ENCODE measurements around the gene LAGE3. TPM values are rescaled to one million over a fixed set of nuclear protein-coding genes. Genes with fewer than 3 reads are reported as not detected.

Gene LAGE3
- total and polyA plus RNA-seq, 2 donors (not counting 3 experiments of a cell fraction or from before 2014, with no cell fraction given): 14.3 to 31.9 TPM

DNA sequence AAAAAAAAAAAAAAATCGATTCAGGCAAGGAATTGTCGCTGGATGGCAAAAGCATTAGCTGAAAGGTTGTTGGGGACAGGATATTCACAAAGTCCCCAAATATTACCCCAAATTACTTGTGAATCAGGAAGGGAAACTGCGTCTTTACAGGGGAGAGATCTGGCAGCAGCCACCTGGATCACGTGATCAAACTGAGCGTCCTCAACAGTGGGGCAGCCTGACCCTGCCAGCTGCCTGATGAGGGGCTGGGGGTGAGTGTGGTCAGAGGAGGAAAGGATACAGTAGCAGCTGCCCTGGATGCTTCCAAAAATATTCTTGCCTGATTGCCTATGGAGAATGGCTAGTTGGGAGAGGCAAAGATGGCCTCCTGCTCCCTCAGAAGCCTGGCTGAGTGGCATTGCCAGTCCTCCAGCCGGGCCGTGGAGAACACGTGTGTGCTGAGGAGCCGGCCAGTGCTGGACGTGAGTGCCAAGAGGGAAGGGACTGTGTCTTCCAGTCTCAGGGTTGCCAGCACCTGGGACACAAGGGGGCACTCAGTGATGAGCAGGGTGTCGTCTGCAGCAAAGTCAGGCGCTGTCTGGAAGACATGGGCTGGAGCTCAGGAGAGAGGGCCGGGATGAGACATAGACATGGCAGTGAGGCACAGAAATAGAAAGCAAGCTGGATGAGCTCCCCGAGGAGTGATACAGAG is 3.0 kb upstream of the LAGE3 start:
- H3K79me2 ChIP-seq (ENCODE audit: control insufficient read depth, insufficient read depth, low read length): peaks cover 10% of the 10 kb centered on the region
- TF ChIP-seq GATA2 (IDR thresholded peaks at IDR 0.05; ENCODE audit: insufficient read depth, insufficient read length, low read depth, low read length) (no peak), POLR2AphosphoS5 (IDR thresholded peaks at IDR 0.05; ENCODE audit: insufficient read depth, low read depth, low read length) (no peak), FOS (IDR thresholded peaks at IDR 0.05; ENCODE audit: borderline replicate concordance, insufficient read depth, low read length) (no peak), POLR2A (IDR thresholded peaks at IDR 0.05; ENCODE audit: low read depth, low read length) (no peak), JUN (IDR thresholded peaks at IDR 0.05; ENCODE audit: borderline replicate concordance, insufficient read depth, insufficient read length, low read depth) (no peak), MYC (IDR thresholded peaks at IDR 0.05; ENCODE audit: low read depth, low read length) (no peak), EZH2 (IDR thresholded peaks at IDR 0.05; ENCODE audit: borderline replicate concordance, low read depth, low read length, severe bottlenecking) (no peak)
- TF ChIP-seq, protein P1, sequence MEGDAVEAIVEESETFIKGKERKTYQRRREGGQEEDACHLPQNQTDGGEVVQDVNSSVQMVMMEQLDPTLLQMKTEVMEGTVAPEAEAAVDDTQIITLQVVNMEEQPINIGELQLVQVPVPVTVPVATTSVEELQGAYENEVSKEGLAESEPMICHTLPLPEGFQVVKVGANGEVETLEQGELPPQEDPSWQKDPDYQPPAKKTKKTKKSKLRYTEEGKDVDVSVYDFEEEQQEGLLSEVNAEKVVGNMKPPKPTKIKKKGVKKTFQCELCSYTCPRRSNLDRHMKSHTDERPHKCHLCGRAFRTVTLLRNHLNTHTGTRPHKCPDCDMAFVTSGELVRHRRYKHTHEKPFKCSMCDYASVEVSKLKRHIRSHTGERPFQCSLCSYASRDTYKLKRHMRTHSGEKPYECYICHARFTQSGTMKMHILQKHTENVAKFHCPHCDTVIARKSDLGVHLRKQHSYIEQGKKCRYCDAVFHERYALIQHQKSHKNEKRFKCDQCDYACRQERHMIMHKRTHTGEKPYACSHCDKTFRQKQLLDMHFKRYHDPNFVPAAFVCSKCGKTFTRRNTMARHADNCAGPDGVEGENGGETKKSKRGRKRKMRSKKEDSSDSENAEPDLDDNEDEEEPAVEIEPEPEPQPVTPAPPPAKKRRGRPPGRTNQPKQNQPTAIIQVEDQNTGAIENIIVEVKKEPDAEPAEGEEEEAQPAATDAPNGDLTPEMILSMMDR (IDR thresholded peaks at IDR 0.05; ENCODE audit: extremely low read depth in 1 of 2, insufficient read depth in 1 of 2, low read depth in 1 of 2, low read length in 2 of 2): no peak
- TF ChIP-seq, protein P2, sequence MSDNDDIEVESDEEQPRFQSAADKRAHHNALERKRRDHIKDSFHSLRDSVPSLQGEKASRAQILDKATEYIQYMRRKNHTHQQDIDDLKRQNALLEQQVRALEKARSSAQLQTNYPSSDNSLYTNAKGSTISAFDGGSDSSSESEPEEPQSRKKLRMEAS (IDR thresholded peaks at IDR 0.05; ENCODE audit: insufficient read depth, insufficient read length): no peak
- intact Hi-C loops (cut with micrococcal nuclease): no loop called here

More for the DNA sequence above, 3.0 kb upstream of the LAGE3 start:
- Histone ChIP-seq H3K9me3 (replicated peaks; ENCODE audit: control insufficient read depth, insufficient read depth, low read length) (no peaks in the 10 kb centered on the region), H4K20me1 (replicated peaks; ENCODE audit: control insufficient read depth, extremely low read depth, insufficient read depth, low read length) (no peaks in the 10 kb centered on the region), H3K4me2 (ENCODE audit: insufficient read depth, low read length) (no peak overlapping the region), H3K27me3 (ENCODE audit: control insufficient read depth in 2 of 2, insufficient read depth in 2 of 2, low read length in 2 of 2) (no peaks in the 10 kb centered on the region), H3K27ac (ENCODE audit: insufficient read depth, low read depth, low read length) (no peak overlapping the region), H3K9ac (replicated peaks; ENCODE audit: extremely low read depth, insufficient read depth, low read length) (no peak overlapping the region), H3K4me1 (ENCODE audit: control insufficient read depth, extremely low read depth, insufficient read depth, low read length) (peaks cover 12% of the 10 kb centered on the region), H3K9me1 (replicated peaks; ENCODE audit: control insufficient read depth, extremely low read depth, insufficient read depth, low read length) (no peaks in the 10 kb centered on the region), H3K4me3 (replicated peaks in 1 of 3; ENCODE audit: insufficient read depth in 1 of 3, low read depth in 1 of 3, low read length in 3 of 3) (no peak overlapping the region), H2AFZ (ENCODE audit: low read depth, low read length) (no peak overlapping the region), H3K36me3 (ENCODE audit: control insufficient read depth in 2 of 2, extremely low read depth in 1 of 2, insufficient read depth in 2 of 2, low read length in 2 of 2) (no peaks in the 10 kb centered on the region)
- BruUV-seq (replicated peaks): no TSS peak
- ChIA-PET POLR2A (no interaction called here), CTCF (interaction anchor here (1.0 to 1.4 kb wide), 2 partner anchors 9 to 45 kb away, joined by 3 read pairs; no protein-coding TSS in a partner anchor)
- DNase-seq (ENCODE audit: low read depth, low spot score): no peak
- no peak for FAIRE-seq
- dilution Hi-C loops (cut with MboI; ENCODE audit: extremely low pct_ligation_motif_present, low sequenced_read_pairs): no loop called here

Data from endothelial cell of umbilical vein (primary cell).